GM18505 (cell line): Measurements from ENCODE around the gene BBS5.

Experiments used
- ATAC-seq: cut with Tn5 transposase; IDR thresholded peaks from one replicate; pipeline ENCODE4 v1.9.1; 2021; ENCODE audit not compliant: unreplicated experiment
- POLR2A ChIP-seq: IDR thresholded peaks from 4 replicates; pipeline ENCODE4 v1.6.1; 2011; ENCODE audit warnings: borderline replicate concordance; ENCODE audit not compliant: insufficient read depth, insufficient read length; ENCODE audit errors: extremely low read depth

Gene BBS5

DNA sequence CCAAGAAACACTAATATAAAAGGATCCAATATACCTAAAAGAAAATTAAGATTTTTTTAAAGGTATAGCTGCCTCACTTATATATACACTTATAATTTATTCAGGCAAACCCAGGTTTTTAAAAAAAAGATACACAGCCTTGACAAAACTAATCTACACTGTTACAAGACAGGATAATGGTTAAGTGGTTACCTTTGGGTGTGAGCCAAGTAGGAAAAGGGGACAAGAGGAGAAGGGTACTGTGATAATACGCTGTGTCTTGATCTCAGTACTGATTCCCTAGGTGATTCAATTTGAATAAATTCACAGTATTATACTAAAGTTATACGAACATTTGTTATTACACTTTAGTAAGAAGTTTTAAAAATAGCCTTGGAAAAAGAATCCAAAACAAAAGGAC, 60.9 kb downstream of the BBS5 start:
- no peak for ATAC-seq

DNA sequence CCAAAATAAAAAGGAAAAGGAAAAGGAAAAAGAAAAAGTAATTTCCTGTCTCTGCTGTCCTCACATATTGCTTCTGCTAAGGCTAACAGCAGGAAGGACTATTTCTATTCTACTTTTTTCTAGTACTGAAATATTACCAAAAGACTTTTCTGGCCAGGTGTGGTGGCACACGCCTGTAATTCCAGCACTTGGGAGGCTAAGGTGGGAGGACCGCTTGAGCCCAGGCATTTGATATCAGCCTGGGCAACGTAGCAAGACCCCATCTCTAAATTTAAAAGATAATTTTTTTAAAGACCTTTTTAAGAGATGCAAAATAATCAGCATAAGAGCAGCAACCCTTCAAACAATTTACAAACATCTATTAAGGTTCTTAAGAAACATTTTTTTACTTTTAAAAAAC, 63.1 kb downstream of the BBS5 start:
- TF ChIP-seq POLR2A: no peak
- ATAC-seq: no peak

More for the DNA sequence above, 60.9 kb downstream of the BBS5 start:
- TF ChIP-seq POLR2A: no peak

DNA sequence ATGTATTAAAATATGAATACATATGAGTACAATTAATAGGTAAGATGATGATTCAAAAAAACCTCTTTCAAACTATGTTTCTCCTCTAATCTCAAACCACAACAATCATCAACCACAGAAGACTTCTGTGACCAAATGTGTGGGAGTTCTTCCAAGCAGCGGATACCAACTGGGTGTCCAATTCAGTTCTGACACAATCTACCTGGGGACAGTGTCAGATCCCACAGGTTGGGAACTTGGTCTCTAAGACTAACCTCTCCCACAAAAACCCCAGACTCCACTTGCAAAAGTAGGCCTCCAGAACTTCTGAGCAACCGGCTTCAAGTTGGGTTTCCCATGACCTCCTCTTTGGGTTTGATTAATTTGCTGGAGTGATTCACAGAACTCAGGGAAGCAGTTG, 67.5 kb downstream of the BBS5 start:
- TF ChIP-seq POLR2A: no peak
- ATAC-seq: no peak
